Measurements from ENCODE around the gene C5orf58. TPM values are rescaled to one million over a fixed set of nuclear protein-coding genes. Genes with fewer than 3 reads are reported as not detected.

C5orf58 gene
- total and polyA plus RNA-seq, 10 of the 15 experiments (the other 5 are each of a cell fraction or from before 2014, with no cell fraction given): 0.13 to 0.27 (median 0.26) TPM; not detected in 7

GRCh38 chr5:170220191-170220590 is 12.6 kb upstream of the C5orf58 start (continued):
- TF ChIP-seq ZNF622 (IDR thresholded peaks at IDR 0.05): no peak
- no peak for TF ChIP-seq BCLAF1 (IDR thresholded peaks at IDR 0.05)
- no peak for TF ChIP-seq STAT1 (conservative IDR thresholded peaks at IDR 0.05)
- TF ChIP-seq ASH2L (IDR thresholded peaks at IDR 0.05; ENCODE audit: borderline replicate concordance, low read depth): no peak
- no peak for TF ChIP-seq RELB (IDR thresholded peaks at IDR 0.05; ENCODE audit: low read depth)
- no peak for TF ChIP-seq CREB1 (IDR thresholded peaks at IDR 0.05; ENCODE audit: low read depth)
- TF ChIP-seq BCL3 (IDR thresholded peaks at IDR 0.05; ENCODE audit: borderline replicate concordance, insufficient read depth, low read depth, low read length, poor library complexity, severe bottlenecking): no peak
- TF ChIP-seq SMC3 (IDR thresholded peaks at IDR 0.05; ENCODE audit: borderline replicate concordance, low read length): no peak

Data from GM12878 (cell line).